Trophoblast cell (in vitro differentiated cells and primary cell): ENCODE measurements around the gene VMA21.

Experiments used
- DNase-seq, 2 donors: peaks; one replicate each; pipeline ENCODE4 v3.0.0-alpha.2; 2016
- H2AFZ ChIP-seq: 2 replicates; pipeline ENCODE4 v1.6.1; 2013; ENCODE audit warnings: low read length, moderate library complexity, mild to moderate bottlenecking; ENCODE audit not compliant: insufficient read depth, poor library complexity
- H2AK5ac ChIP-seq: 2 replicates; pipeline ENCODE4 v1.6.1; 2013; ENCODE audit warnings: mild to moderate bottlenecking, low read length
- H2BK120ac ChIP-seq: 2 replicates; pipeline ENCODE4 v1.6.1; 2013; ENCODE audit warnings: low read length, mild to moderate bottlenecking, moderate library complexity; ENCODE audit not compliant: insufficient read depth, poor library complexity
- H2BK12ac ChIP-seq: 2 replicates; pipeline ENCODE4 v1.6.1; 2013; ENCODE audit warnings: mild to moderate bottlenecking, low read length, moderate library complexity
- H2BK5ac ChIP-seq: 2 replicates; pipeline ENCODE4 v1.6.1; 2013; ENCODE audit warnings: low read length, low read depth, moderate library complexity, mild to moderate bottlenecking; ENCODE audit not compliant: poor library complexity
- H3K14ac ChIP-seq: 2 replicates; pipeline ENCODE4 v1.6.1; 2013; ENCODE audit warnings: mild to moderate bottlenecking, low read length
- H3K18ac ChIP-seq: 2 replicates; pipeline ENCODE4 v1.6.1; 2013; ENCODE audit warnings: mild to moderate bottlenecking, low read length
- H3K23ac ChIP-seq: 2 replicates; pipeline ENCODE4 v1.6.1; 2013; ENCODE audit warnings: low read length
- H3K27ac ChIP-seq: 2 replicates; pipeline ENCODE4 v1.5.1; 2013; ENCODE audit warnings: low read depth, mild to moderate bottlenecking, inconsistent platforms, low read length, moderate library complexity
- H3K27me3 ChIP-seq: 2 replicates; pipeline ENCODE4 v1.6.1; 2013; ENCODE audit warnings: inconsistent platforms, mild to moderate bottlenecking, low read length, moderate library complexity; ENCODE audit not compliant: insufficient read depth
- H3K36me3 ChIP-seq, 2 experiments: 1 replicate in 1 of 2; 2 replicates in 1 of 2; pipeline ENCODE4 v1.6.1; 2013; ENCODE audit warnings: low read length in 2 of 2, mild to moderate bottlenecking in 2 of 2, moderate library complexity in 1 of 2; ENCODE audit not compliant: insufficient read depth in 2 of 2, control insufficient read depth in 1 of 2
- H3K4ac ChIP-seq: 2 replicates; pipeline ENCODE4 v1.6.1; 2013; ENCODE audit warnings: low read depth, mild to moderate bottlenecking, low read length, moderate library complexity
- H3K4me1 ChIP-seq, 2 experiments: 1 replicate in 1 of 2; 2 replicates in 1 of 2; pipeline ENCODE4 v1.6.1; 2013; ENCODE audit warnings: low read length in 2 of 2, mild to moderate bottlenecking in 2 of 2, moderate library complexity in 1 of 2; ENCODE audit not compliant: insufficient read depth in 2 of 2, control insufficient read depth in 1 of 2
- H3K4me2 ChIP-seq: 2 replicates; pipeline ENCODE4 v1.6.1; 2013; ENCODE audit warnings: inconsistent platforms, mild to moderate bottlenecking, low read length, moderate library complexity
- H3K4me3 ChIP-seq: 2 replicates; pipeline ENCODE4 v1.5.1; 2013; ENCODE audit warnings: mild to moderate bottlenecking, low read depth, low read length, inconsistent platforms
- H3K79me1 ChIP-seq: one replicate; pipeline ENCODE4 v1.6.1; 2013; ENCODE audit warnings: low read length
- H3K79me2 ChIP-seq: 2 replicates; pipeline ENCODE4 v1.6.1; 2013; ENCODE audit warnings: low read length, mild to moderate bottlenecking; ENCODE audit not compliant: control insufficient read depth, insufficient read depth, poor library complexity
- H3K9ac ChIP-seq: 2 replicates; pipeline ENCODE4 v1.6.1; 2013; ENCODE audit warnings: mild to moderate bottlenecking, low read length
- H3K9me3 ChIP-seq: 2 replicates; pipeline ENCODE4 v1.6.1; 2013; ENCODE audit warnings: low read depth, mild to moderate bottlenecking, control low read depth, inconsistent platforms, low read length; ENCODE audit not compliant: insufficient read depth
- H4K12ac ChIP-seq: 2 replicates; pipeline ENCODE4 v1.6.1; 2013; ENCODE audit warnings: low read depth, mild to moderate bottlenecking, low read length, moderate library complexity
- H4K8ac ChIP-seq: 2 replicates; pipeline ENCODE4 v1.6.1; 2013; ENCODE audit warnings: low read depth, mild to moderate bottlenecking, low read length, moderate library complexity
- H4K91ac ChIP-seq: one replicate; pipeline ENCODE4 v1.6.1; 2013; ENCODE audit warnings: low read depth, mild to moderate bottlenecking, low read length, moderate library complexity
- WGBS: extraction: QIAGEN DNeasy Blood & Tissue Kit; methylation state at CpG from one replicate; pipeline ENCODE4 v1.1.7; 2013; ENCODE audit warnings: missing lambda C conversion rate; ENCODE audit not compliant: insufficient read length, insufficient coverage; ENCODE audit errors: extremely low coverage; 5-methylcytosine and 5-hydroxymethylcytosine counted together

VMA21 gene

GRCh38 chrX:151391722-151392121 is 5.3 kb upstream of the VMA21 start:
- Histone ChIP-seq H3K36me3 (no peaks in the 10 kb centered on the region), H4K91ac (no peak overlapping the region), H3K79me1 (peaks cover 2% of the 10 kb centered on the region), H3K9me3 (no peaks in the 10 kb centered on the region), H2AFZ (no peak overlapping the region), H3K9ac (no peak overlapping the region), H3K27ac (no peak overlapping the region), H2BK12ac (no peak overlapping the region), H3K14ac (no peak overlapping the region), H2BK120ac (no peak overlapping the region), H3K27me3 (no peaks in the 10 kb centered on the region), H3K79me2 (no peaks in the 10 kb centered on the region), H3K4me1 (peaks cover 0 to 5% of the 10 kb centered on the region in 2 experiments), H4K8ac (no peak overlapping the region), H3K23ac (no peak overlapping the region), H3K4me3 (no peak overlapping the region), H2AK5ac (no peak overlapping the region), H2BK5ac (no peak overlapping the region), H3K4ac (no peak overlapping the region), H3K18ac (no peak overlapping the region), H4K12ac (no peak overlapping the region), H3K4me2 (no peak overlapping the region)
- no CpG with 5 or more reads among the region's 22 CpGs for WGBS
- DNase-seq, result no peak

GRCh38 chrX:151393514-151393913 is 3.5 kb upstream of the VMA21 start:
- Histone ChIP-seq H3K4me1 (peaks cover 0 to 5% of the 10 kb centered on the region in 2 experiments), H2AK5ac (no peak overlapping the region), H3K23ac (no peak overlapping the region), H3K79me1 (peaks cover 7% of the 10 kb centered on the region), H4K91ac (no peak overlapping the region), H4K8ac (no peak overlapping the region), H4K12ac (no peak overlapping the region), H3K4me3 (no peak overlapping the region), H2BK12ac (no peak overlapping the region), H3K9ac (no peak overlapping the region), H2BK5ac (no peak overlapping the region), H2AFZ (no peak overlapping the region), H3K14ac (no peak overlapping the region), H2BK120ac (no peak overlapping the region), H3K9me3 (no peaks in the 10 kb centered on the region), H3K36me3 (no peaks in the 10 kb centered on the region), H3K27ac (no peak overlapping the region), H3K4me2 (no peak overlapping the region), H3K27me3 (no peaks in the 10 kb centered on the region), H3K4ac (no peak overlapping the region), H3K79me2 (peaks cover 7% of the 10 kb centered on the region), H3K18ac (no peak overlapping the region)
- DNase-seq, result peak in 1 of 2 donors; percentile 8
- no CpG with 5 or more reads among the region's 1 CpG for WGBS

- Histone ChIP-seq H3K27ac (peak overlapping the region; percentile 50), H3K9me3 (no peaks in the 10 kb centered on the region), H3K23ac (no peak overlapping the region), H2BK5ac (peak overlapping the region; percentile 57), H3K14ac (peak overlapping the region; percentile 64), H3K79me1 (peaks cover 7% of the 10 kb centered on the region), H2BK120ac (no peak overlapping the region), H3K27me3 (no peaks in the 10 kb centered on the region), H4K12ac (peak overlapping the region; percentile 87), H3K79me2 (peaks cover 7% of the 10 kb centered on the region), H2AK5ac (no peak overlapping the region), H2AFZ (peak overlapping the region; percentile 32), H3K36me3 (no peaks in the 10 kb centered on the region), H3K18ac (peak overlapping the region; percentile 35), H3K4me1 (peaks cover 0 to 5% of the 10 kb centered on the region in 2 experiments), H3K4me3 (peak overlapping the region; percentile 69), H4K8ac (peak overlapping the region; percentile 92), H2BK12ac (no peak overlapping the region), H4K91ac (peak overlapping the region; percentile 66), H3K9ac (peak overlapping the region; percentile 89), H3K4ac (no peak overlapping the region), H3K4me2 (peak overlapping the region; percentile 52)
- WGBS, result no CpG with 5 or more reads among the region's 20 CpGs
- peak; percentile 47 to 76 for DNase-seq
Observed at GRCh38 chrX:151396042-151396824, 773 bp upstream of the VMA21 start.

- peaks cover 0 to 5% of the 10 kb centered on the region in 2 experiments for H3K4me1 ChIP-seq
- H3K27me3 ChIP-seq, result no peaks in the 10 kb centered on the region
- no peak overlapping the region for H2AFZ ChIP-seq
- H3K4ac ChIP-seq, result no peak overlapping the region
- H4K12ac ChIP-seq, result no peak overlapping the region
- H3K23ac ChIP-seq, result no peak overlapping the region
- no peak overlapping the region for H3K9ac ChIP-seq
- H3K27ac ChIP-seq, result no peak overlapping the region
- H3K4me3 ChIP-seq, result peak overlapping the region; percentile 96
- H2BK5ac ChIP-seq, result no peak overlapping the region
- DNase-seq, result no peak
- no peak overlapping the region for H4K91ac ChIP-seq
- no peak overlapping the region for H3K18ac ChIP-seq
- no peaks in the 10 kb centered on the region for H3K36me3 ChIP-seq
- WGBS, result no CpG with 5 or more reads among the region's 2 CpGs
- peaks cover 7% of the 10 kb centered on the region for H3K79me2 ChIP-seq
- H2BK120ac ChIP-seq, result no peak overlapping the region
- no peak overlapping the region for H3K14ac ChIP-seq
- no peak overlapping the region for H2AK5ac ChIP-seq
- peaks cover 7% of the 10 kb centered on the region for H3K79me1 ChIP-seq
- H2BK12ac ChIP-seq, result no peak overlapping the region
- H4K8ac ChIP-seq, result no peak overlapping the region
- H3K4me2 ChIP-seq, result peak overlapping the region; percentile 66
- H3K9me3 ChIP-seq, result no peaks in the 10 kb centered on the region
Observed at GRCh38 chrX:151397741-151398070, 700 bp downstream of the VMA21 start.
